HK-2 (cell line): ENCODE measurements around the gene GID8.
"Not testable (repeated sequence)": the region's sequence is repeated elsewhere in the genome, so short reads cannot be mapped to it uniquely, and the experiment has no call there.

Experiments used
- DNase-seq: peaks from one replicate; pipeline ENCODE4 v3.0.0-alpha.2; 2018; ENCODE audit not compliant: unreplicated experiment

Gene GID8

DNA sequence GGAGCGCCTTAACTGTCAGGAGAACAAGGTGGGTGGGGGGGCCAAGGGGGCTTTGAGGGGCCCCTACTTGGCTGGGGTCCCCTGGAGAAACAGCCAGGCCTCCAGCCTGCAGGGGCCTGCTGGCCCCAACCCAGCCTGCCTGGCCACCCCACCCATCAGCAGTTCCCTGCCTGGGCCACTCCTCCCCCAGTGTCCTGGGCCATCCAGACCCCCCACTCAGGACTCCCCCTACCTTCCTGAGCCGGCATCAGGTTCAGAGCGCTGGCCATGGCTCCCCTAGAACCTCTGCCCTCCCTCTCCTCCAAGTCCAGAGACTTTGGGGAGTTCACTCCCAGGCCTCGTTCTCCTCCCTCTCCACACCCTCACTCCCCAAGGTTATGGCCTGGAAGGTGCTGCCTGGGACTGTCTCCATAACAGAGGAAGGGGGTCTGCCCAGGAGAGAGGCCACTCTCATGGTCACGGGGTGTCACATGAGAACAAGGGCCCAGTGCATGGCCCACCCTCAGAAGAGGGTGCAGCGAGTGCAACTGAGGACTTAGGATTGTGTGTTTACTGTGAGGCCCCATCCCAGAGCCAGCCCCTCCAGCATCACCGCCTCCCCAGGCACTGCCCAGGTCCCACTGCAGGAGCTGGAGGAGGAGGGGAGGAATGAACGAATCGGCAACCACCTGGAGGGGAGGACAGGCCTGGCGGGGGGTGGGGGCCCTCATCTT, 20.6 kb downstream of the GID8 start:
- DNase-seq: no peak

DNA sequence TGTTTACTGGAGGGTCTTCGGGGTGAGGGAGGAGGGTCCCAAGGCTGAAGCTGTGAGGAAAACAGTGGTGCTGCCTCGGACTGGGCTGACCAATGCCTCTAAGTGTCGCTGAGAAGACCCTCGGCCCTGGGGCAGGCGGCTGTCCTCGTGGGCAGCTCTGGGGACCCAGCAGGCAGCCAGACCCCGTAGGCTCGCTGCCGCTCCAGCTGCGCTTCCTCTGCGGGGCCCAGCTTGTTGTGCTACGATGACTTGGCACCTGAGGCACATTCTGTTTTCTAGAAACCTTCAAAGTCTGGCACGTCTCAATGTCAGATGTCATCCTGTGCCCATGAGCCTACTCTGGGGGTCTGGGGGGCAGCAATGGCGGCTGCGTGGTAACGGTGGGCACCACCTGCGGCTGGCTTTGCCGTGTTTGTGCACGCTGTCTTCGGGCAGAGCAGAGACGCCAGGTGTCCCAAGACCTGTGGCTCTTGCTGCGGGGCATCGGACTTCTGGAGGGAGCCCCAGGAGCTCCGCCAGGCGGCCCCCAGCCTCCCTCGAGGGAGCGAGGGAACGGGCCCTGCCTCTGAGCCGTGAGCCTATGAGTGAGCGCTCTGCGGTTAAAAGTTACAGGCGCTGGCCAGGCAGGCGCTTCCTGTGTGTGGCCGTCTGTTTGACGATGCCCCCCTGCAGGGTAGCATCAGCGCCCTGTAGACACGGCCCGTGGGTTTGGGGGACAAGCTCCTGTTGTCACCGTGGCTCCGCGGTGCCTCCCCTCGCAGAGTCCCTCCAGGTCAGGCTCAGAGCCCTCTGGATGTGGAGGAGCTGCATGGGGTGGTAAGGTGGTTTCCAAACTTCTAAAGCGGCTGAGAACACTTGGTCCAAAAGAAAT, 21.4 kb downstream of the GID8 start:
- no peak for DNase-seq

DNA sequence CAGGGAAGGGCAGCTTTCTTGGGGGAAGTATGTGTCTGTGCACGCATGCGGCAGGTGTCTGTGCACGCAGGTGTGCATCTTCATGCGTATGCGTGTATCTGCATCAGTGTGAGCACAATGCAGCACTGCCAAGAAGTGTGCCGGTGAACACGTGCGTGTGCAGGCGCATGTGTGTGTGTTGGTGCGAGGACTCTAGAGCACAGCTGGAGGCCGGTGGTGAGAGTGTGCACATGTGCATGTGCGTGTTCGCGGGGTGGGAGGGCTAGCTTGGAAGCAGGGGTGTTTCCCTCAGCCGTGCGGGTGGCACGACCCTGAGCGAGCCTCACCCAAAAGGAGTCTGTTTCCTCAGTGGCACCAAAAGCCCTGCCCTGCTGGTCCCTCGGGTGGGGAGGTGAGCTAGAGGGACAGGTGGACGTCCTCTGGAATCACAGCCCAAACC, 22.1 kb downstream of the GID8 start:
- DNase-seq: no peak

DNA sequence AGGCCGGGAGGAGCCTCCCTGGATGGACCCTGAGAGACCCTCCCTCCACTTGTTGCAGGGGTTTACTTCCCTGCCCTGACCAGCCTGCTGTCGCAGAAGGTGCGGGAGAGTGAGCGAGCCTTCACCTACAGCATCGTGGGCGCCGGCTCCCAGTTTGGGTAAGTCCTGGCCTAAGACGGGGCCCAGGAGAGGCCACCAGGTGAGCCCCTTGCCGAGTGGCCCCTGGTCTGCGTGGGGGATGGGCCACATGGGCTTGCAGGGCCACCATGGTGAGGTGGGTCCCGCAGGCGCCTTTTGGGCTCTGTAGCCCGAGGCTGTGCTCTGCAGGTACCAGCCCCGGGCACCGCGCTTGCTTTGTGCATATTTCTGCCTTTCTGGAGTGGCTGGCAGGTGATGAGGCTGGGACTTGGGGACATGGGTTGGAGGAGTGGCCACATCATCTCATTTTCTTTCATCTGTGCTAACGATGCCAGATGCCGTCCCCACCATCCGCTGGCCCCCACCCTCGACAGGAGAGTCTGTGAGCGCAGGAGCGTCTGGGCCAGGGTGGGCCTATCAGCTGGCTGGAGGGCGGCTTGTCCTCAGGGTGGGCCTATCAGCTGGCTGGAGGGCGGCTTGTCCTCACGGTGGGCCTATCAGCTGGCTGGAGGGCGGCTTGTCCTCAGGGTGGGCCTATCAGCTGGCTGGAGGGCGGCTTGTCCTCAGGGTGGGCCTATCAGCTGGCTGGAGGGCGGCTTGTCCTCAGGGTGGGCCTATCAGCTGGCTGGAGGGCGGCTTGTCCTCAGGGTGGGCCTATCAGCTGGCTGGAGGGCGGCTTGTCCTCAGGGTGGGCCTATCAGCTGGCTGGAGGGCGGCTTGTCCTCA, 22.7 kb downstream of the GID8 start:
- DNase-seq: not testable (repeated sequence)

DNA sequence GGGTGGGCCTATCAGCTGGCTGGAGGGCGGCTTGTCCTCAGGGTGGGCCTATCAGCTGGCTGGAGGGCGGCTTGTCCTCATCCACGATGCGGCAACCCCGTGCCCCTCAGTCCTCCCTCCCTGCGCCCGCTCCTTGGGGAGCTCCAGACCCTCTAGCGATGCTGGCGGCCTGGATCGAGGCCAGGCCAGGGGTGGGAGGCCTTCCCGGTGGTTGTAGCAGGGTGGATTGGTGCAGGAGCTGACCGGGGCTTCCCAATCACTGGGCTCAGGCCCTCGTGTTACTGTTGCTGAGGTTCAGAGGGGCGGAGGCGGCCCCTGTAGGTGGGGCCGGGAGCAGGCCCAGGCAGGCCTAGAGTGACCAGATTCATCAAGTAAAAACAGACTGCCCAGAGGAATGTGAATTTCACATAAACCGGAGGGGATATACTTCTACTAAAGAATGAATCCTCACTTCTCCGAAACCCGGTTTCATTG, 23.4 kb downstream of the GID8 start:
- no peak for DNase-seq

DNA sequence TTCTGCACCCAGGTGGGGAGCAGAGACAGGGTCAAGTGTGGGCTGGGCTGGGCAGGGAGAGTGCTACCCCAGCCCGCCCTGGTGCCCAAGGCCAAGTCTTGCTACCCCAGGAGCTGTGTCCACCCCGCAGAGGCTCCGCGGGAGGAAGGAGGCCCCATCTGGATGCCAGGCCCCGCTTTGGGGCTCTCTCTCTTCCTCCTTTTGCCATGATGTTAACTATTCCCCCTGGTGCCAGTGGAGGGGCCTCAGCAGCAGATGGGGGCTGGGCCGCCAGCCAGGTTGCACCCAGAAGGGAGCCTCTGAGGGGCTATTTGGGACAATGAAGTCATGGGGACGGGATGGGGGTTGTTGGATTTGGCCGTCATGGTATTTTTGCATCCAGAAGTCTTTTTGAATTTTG, 23.9 kb downstream of the GID8 start:
- no peak for DNase-seq

DNA sequence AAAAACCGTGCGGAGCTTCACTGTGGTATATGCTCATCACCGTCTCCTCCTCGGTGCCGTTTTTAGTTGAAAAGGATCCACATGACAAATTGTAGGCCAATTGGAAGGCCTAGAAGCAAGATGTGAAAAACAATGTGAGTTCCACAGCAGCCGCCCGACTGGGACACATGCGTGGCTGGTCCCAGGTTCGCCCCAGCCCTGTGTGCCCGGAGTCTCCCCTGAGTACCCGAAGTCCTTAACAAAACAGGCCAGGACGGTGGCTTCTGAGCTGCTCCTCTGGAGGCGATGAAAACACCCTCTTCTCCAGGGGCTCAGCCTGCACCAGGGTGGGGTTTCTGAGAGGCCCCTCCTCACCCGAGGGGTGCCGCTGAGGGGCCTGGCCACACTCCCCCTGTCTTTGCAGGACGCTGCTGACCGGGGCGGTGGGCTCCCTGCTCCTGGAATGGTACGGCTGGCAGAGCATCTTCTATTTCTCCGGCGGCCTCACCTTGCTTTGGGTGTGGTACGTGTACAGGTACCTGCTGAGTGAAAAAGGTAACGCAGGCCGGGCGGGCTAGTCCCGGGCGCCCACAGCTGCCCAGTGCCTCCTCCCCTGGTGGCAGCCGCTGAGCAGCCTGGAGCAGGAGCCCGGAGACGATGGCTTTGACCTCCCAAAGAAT, 24.4 kb downstream of the GID8 start:
- DNase-seq: no peak

DNA sequence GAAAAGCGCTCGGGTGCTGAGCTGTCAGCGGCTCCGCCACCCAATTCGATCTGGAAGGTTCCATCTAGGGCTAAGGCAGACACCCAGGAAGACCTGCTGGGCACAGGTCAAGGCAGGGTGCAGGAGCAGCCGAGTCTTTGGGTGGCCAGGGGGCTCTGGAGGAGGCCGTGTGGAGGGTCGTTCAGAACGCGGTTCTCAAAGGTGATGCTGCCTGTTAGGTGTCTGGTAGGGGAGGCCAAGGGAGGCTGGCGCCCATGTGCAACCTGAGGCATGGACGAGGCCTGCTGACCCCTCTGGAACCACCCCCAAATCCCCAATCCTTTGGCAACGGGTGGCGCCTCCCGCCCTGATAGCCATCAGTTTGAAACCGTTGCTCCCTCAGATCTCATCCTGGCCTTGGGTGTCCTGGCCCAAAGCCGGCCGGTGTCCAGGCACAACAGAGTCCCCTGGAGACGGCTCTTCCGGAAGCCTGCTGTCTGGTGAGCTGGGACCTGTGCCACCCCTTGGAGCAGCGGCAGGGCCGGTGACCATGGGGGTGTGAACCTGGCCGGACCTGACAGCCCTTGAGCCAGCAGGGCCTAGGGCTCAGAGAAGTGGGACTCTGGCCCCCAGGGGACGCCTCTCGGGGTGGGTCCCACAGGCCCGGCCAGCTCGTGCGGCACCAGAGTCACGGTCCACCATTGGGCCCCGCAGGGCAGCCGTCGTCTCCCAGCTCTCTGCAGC, 25.1 kb downstream of the GID8 start:
- DNase-seq: no peak

DNA sequence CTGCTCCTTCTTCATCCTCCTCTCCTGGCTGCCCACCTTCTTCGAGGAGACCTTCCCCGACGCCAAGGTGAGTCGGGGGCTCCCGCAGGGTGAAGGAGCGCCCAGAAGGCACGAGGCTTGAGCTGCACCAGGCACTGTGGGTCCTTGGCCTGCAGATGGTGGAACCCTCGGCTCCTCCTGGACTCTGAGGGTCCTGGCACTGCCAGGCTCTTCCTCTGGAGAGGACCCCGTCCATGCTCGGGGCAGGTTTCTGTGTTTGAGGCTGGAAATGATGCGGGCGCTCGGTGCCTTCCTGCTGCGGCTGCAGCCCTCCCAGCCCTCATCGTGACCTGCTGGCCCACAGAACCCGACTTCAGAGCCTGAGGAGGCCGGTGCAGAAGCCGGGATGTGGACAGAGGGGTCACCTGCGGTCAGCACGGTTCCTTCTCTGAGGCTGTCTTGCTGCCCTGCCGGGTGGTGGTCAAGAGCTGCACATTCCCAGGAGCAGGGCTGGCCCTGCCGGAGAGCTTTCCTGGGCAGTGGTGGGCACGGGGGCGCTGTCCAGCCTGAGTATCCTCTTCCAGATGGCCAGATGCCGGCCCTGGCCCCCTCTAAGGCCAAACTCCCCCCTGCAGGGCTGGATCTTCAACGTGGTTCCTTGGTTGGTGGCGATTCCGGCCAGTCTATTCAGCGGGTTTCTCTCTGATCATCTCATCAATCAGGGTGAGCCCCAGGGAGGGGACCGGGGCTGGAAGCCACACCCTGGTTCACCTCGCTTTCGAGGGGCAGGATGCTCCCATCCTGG, 25.9 kb downstream of the GID8 start:
- DNase-seq: no peak

DNA sequence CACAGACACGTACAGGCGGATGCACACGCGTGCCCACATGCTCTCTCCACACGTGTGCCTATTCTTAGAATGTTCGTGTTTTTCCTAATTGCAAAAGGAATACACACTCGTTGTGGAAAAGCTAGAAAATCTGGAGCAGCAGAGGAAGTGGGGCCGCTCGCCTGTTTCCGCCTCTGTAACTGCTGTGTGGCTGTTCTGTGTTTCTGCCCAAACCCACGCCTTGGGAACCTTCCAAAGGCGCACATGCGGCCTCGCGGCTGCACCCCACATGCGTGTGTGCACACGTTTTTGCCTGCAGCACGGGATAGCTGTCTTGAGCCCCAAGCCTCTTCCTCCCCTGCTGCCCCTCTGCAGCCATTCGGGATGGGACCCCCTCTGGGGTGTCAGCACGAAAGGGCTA, 26.8 kb downstream of the GID8 start:
- DNase-seq: no peak

DNA sequence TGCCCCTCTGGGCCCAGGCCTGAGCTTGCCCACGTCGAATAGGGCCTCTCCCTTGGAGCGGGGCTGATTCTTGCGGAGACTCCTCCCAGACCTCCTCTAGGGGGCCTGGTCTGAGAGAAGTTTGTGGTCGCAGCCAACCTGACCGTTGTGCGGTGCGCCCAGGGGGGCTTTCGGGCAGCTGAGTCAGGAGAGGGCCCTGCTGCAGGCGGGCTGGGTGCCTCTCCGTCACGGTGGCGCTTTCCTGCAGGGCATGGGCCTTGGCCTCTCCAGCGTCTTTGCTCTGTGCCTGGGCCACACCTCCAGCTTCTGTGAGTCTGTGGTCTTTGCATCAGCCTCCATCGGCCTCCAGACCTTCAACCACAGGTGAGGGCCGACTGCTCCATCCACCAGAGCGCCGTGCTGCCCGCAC, 27.4 kb downstream of the GID8 start:
- no peak for DNase-seq

DNA sequence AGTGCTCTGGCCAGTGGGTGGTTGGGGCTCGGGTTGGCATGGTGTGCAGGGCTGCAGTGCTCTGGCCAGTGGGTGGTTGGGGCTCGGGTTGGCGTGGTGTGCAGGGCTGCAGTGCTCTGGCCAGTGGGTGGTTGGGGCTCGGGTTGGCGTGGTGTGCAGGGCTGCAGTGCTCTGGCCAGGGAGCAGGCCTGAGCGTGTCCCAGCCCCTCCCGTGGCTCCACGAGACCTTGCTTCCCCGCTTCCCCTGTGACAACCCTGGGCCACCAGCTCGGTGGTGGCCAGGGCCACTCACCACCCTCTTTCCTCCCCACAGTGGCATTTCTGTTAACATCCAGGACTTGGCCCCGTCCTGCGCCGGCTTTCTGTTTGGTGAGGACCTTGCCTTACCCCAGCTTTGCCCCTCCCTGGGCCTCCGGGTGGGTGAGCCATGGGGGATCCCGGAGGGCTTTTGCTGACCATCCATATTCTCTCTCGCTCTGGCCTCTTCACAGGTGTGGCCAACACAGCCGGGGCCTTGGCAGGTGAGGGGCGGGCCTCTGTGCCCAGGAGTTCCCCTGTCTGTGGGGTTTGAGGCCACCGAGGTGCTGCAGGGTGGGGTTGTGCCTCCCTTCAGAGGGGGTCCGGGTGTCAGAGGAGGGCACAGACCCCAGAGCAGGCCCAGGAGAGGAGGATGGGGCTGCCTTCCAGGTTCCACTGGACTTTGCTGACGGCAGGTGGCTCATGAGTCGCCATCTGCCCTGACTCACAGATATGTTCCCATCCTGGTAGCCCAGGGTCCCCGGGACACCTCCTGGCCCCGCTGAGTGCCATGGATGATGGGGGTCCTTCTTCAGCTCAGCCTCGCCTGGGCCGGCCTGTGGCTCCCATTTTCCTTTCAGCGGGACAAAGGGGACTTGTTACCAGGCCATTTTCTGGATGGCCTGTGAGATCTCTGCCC, 28.5 kb downstream of the GID8 start:
- DNase-seq: no peak

DNA sequence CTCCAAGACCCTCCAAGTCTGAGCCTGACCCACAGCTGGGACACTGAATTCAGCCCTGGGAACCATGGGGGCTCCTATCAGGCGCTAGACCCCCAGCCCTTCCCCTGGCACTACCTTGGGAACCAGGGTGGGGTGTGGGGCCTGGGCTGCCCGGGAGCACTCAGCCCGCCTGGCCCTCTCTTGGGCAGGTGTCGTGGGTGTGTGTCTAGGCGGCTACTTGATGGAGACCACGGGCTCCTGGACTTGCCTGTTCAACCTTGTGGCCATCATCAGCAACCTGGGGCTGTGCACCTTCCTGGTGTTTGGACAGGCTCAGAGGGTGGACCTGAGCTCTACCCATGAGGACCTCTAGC, 29.2 kb downstream of the GID8 start:
- no peak for DNase-seq

DNA sequence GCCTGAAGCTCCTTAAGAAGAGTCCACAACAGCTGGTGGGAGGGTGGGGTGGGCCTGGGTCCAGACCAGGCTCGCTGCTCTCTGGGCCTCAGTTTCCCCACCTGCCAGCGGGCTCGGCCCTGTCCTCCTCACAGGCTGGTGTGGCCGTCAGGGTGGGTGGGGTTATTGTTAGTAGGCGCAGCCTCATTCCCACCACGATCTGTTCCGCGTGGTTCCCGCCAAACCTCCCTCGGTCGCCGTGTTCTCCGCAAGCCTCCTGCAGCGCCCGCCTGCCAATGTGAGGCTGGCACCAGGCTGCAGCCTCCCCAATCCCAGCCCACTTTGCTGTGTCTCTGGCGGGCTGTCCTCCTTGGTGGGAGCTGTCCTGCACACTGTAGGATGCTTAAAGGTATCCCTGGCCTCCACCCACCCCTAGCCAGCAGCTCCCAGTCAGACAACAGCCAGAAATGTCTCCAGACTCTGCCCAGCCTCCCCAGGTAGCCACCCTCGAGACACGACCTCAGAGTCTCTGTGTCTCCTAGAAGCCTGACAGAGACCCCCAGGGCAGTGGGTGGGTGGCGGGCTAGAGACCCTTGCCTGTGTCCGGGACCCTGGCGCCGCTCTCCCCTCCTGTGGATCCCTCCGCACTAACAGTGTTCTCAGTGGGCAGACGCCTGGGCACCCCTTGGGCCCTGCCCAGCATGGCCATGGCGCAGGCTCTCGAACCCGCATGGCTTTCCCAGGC, 29.8 kb downstream of the GID8 start:
- DNase-seq: no peak

DNA sequence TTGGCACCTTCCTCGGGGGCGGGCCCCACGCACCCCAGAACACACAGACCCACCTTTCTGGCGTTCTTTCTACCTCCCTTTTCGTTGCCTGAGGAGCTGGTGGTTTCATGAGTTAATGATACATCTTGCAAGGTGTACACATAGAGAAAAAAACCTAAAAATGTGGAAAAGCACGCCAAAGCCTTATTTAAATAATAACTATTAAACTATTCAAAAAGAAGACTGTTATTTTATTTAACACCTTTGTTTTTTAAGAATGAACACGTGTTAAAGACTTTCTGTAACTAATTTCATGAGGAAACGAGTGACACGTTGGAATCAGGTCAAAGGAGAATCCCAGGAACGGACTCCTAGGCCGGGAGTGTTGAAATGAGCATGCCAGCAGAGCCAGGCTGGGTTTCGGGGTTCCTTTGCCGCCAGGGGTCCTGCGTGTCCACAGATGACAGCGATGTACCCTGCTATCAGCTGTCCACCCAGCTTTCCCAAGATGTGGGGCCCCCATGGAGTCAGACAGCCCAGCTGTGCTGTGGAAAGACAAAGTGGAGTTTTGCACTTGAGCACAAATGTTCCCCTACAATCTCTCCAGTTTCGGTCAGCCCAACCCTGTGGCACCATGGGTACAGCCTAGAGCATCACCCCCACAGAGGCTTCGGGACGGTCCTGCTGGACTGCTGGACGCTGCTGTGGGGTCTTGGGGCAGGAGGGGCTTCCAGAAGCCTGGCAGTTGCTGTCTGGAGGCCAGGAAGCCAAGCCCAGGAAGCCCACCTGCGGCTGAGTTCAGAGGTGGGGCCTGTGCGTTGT, 30.6 kb downstream of the GID8 start:
- DNase-seq: no peak

DNA sequence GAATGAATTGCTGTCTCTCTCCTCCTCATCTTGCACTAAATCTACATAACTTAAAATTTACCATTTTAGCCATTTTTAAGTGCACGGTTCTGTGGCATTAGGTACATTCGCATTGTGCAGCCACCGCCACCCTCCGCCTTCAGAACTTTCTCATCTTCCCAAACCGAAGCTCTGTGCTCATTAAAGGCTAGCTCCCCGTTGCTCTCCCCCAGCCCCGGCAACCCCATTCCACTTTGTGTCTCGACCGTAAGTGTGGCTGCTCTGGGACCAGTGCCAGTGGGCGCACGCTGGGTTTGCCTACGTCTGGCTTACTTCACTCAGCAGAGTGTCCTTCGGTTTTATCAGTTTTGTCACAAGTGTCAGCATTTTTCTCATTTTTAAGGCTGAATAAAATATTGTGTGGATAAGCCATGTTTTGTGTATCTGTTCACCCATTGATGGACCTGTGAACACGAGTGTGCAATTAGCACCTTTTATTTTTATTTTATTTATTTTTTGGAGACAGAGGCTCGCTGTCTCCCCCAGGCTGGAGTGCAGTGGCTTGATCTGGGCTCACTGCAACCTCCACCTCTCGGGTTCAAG, 31.3 kb downstream of the GID8 start:
- no peak for DNase-seq

DNA sequence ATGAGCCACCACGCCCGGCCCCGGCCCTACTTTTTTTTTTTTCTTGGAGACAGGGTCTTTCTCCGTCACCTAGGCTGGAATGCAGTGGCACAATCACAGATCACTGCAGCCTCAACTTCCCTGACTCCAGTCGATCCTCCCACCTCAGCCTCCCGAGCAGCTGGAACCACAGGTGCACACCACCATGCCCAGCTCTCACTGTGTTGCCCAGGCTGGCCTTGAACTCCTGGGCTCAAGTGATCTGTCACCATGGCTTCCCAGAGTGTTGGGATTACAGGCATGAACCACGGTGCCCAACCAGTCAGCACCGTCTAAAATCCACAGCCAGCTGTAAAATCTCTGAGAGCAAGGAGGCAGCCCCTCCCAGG, 32.0 kb downstream of the GID8 start:
- DNase-seq: no peak
